Lung microvascular endothelial cell (primary cell): Measurements from ENCODE around the gene VAV1. TPM values are rescaled to one million over a fixed set of nuclear protein-coding genes. Genes with fewer than 3 reads are reported as not detected.
"Not testable (repeated sequence)": the region's sequence is repeated elsewhere in the genome, so short reads cannot be mapped to it uniquely, and the experiment has no call there.

Experiments
- DNase-seq, 2 donors: peaks; one replicate each; pipeline versions ENCODE4 v3.0.0 to v3.0.0-alpha.2; 2010; ENCODE audit warnings: low read depth in 2 of 2
- total RNA-seq: library from RNA; depleted of rRNA; stranded (reverse); fragments of >200 nt; gene quantifications from 2 replicates; pipeline ENCODE4 v1.2.1, GENCODE V29; 2014

The VAV1 gene
- total RNA-seq, 1 donor from 2014 or later = not detected

DNA sequence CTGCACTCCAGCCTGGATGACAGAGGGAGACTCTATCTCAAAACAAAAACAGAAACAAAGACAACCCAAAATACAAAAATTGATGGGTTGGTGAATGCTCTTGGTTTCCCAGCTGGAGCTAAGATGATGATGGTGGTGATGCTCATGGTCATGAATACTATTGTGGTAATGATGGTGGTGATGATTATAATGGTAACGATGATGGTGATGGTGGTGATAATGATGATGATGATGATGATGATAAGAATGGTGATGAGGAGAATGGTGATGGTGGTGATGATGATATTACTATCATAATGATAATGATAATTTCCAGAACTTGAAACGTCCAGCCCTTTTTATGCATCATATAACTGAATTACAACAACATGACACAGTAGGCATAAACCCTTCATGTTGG, 40.1 kb downstream of the VAV1 start:
- no peak for DNase-seq

DNA sequence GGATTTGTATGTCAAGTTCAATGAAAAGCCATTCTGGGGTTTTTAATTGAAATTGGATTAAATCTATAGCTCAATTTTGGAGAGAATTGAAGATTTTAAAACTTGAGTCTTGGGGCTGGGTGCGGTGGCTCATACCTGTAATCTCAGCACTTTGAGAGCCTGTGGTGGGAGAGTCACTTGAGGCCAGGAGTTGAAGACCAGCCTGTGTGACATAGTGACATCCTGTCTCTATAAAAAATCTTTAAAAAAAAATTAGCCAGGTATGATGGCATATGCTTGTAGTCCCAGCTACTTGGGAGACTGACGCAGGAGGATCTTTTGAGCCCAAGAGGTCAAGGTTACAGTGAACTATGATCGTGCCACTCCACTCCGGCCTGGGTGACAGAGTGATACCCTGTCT, 41.2 kb downstream of the VAV1 start:
- DNase-seq = no peak

DNA sequence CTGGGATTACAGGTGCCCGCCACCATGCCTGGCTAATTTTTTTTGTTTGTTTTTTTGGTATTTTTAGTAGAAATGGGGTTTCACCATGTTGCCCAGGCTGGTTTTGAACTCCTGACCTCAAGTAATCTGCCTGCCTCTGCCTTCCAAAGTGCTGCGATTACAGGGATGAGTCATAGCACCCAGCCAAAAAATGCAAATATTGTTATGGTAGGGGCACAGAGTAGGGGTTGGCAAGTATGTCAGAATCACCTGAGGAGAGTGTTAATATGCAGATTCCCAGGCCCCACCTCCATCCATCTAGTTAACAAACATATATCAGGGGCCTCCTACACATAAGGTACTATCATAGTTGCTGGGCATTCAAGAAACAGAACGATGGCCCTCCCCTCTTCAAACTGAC, 44.7 kb downstream of the VAV1 start:
- DNase-seq = no peak

DNA sequence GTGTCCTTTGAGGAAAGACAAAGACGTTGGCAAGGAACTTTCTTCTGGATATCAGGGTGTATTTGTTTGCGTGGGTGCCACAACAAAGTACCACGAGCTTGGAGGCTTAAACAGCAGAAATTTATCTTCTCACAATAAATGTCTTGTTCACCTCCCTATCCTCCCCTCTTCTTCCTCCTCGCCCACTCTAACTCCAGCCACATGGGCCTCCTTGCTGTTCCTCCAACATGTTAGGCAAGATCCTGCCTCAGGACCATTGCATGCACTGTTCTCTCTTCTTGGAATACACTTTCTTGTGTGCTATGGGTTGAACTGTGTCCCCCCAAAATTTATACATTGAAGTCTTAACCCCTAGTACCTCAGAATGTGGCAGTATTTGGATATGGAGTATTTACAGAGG, 45.7 kb downstream of the VAV1 start:
- DNase-seq = no peak

DNA sequence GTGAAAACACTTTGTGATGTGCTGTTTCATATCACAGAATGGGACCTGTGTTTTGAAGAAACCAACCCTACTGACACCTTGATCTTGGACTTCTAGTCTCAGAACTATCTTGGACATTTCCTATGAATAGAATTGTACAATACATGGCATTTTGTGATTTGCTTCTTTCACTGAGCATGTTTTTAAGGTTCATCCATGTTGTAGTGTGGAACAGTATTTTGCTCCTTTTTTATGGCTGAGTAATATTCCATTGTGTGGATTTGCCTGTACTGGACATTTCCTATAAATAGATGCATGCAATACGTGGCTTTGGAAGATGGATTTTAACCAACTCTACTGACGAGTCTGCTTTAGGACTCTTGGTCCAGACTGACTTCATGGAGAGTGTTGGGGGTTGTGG, 46.8 kb downstream of the VAV1 start:
- DNase-seq = no peak

DNA sequence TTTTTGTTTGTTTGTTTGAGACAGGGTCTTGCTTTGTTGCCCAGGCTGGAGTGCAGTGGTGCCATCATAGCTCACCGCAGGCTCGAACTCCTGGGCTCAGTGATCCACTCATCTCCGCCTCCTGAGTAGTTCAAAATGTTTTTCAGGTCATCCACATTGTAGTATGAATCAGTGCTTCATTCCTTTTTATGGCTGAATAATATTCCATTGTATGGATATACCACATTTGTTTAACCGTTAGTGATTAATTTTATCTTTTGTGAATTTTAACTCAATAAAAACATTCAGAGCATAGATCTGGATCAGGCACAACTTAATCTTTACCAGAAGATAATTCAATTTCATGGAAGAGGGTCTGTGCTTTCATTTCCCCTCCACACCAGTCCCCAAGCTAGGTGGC, 47.7 kb downstream of the VAV1 start:
- DNase-seq = no peak

DNA sequence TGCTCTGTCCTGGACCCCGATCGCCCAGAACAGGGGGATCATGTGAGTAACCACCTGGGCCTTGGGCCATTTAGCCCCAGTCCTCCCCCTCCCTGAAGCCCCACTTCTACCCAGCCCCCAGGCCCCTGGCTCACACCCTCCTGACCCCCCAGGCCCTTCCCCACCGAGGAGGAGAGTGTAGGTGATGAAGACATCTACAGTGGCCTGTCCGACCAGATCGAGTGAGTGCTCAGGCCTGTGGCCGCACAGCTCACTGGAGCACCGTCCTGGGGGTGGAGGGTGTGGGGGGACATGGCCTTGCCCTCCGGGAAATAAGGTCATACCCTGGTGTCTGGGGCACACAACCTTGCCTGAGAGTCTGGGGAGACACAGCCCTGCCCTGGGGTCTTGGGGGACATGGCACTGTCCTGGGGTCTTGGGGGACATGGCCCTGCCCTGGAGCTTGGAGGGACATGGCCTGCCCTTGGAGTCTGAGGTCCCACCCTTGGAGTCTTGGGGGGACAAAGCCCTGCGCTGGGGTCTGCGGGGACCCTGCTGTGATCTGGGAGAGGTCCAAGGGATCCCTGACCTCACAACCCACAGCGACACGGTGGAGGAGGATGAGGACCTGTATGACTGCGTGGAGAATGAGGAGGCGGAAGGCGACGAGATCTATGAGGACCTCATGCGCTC, 49.3 kb downstream of the VAV1 start:
- DNase-seq = no peak

DNA sequence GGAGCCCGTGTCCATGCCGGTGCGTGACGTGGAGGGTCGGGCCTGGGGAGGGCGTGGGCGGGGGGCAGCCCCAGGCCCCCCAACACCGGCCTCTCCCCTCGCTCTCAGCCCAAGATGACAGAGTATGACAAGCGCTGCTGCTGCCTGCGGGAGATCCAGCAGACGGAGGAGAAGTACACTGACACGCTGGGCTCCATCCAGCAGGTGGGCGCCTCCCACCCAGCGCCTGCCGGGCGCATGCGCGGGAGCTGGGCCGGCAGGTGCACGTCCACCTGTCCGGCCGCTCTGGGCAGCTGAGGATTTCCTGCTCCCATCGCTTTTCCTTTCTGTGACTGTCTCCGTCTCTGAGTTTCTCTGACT, 49.8 kb downstream of the VAV1 start:
- no peak for DNase-seq

DNA sequence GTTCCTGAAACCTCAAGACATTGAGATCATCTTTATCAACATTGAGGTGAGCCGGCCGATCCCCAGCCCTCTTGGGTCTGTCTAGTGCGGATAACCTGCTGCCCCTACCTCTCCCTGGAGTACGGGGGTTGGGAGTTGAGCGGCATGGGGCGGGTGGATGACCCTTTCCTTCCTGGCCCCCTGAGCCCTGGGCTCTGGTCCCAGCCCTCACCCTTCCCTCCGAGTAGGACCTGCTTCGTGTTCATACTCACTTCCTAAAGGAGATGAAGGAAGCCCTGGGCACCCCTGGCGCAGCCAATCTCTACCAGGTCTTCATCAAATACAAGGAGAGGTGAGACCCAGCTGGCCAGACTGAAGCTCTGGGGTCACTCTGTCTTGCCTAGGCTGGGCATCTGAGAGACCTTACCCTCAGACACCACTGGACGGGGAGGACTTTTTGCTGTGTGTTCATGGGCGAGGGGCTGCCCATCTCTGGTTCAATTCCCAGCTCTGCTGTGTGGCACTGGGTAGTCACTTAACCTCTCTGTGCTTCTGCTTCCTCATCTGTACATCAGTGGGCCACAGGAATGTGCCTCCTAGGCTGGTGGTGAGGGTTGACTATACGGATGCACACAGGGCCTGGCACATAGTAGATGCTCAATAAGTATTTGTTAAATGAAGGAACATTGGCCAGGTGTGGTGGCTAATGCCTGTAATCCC, 52.7 kb downstream of the VAV1 start:
- no peak for DNase-seq

DNA sequence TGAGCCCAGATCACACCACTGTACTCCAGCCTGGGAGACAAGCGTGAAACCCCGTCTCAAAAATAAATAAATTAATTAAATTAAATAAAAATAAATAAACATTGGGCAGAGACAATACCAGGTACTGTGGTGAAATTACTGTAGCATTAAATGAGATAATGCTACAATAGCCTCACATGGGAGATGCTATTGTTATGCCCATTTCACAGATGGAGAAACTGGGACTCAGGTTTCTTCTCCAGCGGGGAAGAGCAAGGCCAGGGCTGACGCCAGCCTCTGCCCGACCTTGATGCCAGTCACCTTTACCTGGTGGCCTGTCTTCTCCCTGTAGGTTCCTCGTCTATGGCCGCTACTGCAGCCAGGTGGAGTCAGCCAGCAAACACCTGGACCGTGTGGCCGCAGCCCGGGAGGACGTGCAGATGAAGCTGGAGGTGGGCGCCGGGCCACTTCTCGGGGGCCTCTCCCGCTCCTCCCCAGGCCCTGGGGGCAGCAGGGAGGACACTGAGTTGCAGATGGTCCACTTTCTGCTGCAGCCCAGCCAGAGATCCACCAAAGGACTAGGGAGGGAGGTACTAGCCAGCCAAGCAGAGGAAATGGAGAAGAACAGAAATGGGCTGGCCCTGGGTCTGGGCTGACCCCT, 53.9 kb downstream of the VAV1 start:
- no peak for DNase-seq

DNA sequence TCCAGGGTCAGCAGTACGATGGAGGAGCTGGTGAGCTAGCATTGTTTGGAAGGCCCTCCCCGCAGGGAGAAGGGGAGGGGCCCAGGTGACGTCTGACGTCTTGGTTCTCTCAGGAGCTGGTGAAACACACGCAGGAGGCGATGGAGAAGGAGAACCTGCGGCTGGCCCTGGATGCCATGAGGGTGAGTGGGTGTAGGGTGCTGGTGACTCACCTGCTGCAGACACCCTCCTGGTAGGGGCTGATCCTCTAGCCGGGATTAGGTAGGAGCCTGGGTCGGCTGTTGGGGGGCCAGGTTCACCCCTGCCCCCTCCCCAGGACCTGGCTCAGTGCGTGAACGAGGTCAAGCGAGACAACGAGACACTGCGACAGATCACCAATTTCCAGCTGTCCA, 55.8 kb downstream of the VAV1 start:
- DNase-seq = no peak

DNA sequence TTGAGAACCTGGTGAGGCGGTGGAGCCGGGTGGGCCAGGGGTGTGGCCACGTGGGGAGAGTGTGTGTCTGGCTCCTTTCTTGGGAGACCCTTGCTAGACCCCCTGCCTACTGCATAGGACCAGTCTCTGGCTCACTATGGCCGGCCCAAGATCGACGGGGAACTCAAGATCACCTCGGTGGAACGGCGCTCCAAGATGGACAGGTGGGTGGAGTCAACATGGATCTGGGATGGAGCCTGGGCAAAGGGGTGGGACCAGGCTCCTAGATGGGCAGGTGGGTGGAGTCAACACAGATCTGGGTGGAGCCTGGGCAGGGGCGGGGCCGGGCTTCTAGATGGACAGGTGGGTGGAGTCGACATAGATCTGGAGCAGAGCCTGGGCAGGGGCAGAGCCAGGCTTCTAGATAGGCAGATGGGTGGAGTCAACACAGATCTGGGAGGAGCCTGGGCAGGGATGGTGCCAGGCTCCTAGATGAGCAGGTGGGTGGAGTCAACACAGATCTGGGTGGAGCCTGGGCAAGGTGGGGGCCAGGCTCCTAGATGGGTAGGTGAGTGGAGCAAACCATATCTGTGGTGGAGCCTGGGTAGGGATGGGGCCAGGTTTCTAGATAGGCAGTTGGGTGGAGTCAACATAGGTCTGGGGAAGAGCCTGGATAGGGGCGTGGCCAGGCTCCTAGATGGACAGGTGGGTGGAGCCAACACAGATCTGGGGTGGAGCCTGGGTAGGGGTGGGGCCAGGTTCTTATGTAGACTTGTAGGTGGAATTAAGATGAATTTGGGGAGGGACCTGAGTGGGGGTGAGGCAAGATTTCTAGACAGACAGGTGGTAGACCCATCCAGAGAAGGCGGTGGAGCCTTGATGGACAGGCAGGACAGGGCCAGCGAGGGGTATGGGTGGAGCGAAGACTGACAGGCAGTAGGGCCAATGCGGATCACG, 56.5 kb downstream of the VAV1 start:
- DNase-seq = peak in 1 of 2 donors; percentile 5

DNA sequence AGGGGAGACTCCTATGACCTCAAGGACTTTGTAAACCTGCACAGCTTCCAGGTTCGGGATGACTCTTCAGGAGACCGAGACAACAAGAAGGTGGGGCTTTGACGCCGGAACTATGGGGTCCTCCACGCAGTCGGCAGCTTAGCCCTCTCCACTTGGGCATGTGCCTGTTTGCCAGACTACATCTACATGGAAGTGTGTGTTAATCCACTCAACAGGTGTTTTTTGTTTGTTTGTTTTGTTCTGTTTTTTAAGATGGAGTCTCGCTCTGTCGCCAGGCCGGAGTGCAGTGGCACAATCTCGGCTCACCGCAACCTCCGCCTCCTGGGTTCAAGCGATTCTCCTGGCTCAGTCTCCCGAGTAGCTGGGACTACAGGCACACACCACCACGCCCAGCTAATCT, 57.3 kb downstream of the VAV1 start:
- DNase-seq = not testable (repeated sequence)

DNA sequence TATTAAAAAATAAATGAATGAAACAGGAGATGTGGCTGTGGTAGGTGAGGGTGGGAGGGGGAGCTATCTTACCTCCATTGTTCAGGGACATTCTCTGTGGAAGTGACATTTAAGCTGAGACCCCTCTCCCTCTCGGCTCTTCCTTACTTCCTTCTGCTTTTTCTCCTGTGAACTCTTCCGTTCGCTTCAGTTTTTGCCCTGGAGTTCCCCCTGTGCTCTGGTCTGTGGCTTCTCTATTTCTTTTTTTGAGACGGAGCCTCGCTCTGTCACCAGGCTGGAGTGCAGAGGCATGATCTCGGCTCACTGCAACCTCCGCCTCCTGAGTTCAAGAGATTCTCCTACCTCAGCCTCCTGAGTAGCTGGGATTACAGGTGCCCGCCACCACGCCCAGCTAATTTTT, 58.6 kb downstream of the VAV1 start:
- DNase-seq = not testable (repeated sequence)

DNA sequence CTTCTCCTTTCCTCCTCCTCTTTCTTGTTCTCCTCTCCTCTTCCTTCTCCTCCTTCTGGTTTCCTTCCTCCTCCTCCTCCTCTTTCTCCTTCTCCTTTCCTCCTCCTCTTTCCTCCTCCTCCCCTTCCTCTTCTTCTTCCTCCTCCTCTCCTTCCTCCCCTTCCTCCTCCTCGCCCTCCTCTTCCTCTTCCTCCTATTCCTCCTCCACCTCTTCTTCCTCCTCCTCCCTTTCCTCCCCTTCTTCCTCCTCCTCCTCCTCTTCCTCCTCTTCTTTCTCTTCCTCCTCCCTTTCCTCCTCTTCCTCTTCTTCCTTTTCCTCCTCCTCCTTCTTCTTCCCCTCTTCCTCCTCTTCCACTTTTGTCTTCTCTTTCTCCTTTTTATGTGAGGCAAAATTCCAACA, 59.9 kb downstream of the VAV1 start:
- no peak for DNase-seq

DNA sequence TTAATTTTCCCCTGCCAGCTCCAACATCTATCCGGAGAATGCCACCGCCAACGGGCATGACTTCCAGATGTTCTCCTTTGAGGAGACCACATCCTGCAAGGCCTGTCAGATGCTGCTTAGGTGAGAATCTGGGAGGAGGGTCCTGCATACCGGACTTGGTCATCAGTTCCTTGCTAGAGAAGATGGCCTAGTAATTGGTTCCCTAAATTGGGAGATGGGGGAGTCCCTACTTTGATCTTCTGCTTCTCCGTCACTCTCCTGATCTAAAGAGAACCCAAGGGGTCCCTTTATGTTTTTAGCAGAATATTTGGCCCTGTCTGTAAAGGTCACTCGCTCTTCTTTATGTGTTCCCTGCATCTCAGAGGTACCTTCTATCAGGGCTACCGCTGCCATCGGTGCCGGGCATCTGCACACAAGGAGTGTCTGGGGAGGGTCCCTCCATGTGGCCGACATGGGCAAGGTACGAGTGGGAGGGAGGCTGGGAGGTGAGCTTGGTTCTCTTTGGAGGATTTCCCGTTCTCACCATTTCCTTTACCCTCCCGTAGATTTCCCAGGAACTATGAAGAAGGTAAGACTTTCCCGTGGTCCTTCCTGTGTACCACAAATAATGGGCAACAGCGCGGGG, 60.8 kb downstream of the VAV1 start:
- DNase-seq = no peak

DNA sequence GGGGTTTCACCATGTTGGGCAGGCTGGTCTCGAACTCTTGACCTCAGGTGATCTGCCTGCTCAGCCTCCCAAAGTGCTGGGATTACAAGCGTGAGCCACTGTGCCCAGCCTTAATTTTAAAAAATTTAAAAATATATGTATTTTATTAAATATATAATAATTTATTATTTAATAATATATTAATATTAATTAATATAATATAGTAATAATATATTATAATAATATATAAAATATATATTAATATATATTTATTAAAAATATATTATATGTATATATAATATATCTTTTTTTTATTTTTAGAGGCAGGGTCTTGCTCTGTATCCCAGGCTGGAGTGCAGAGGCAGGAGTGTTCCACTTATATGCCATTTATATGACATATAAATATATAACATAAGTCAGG, 61.9 kb downstream of the VAV1 start:
- no peak for DNase-seq

DNA sequence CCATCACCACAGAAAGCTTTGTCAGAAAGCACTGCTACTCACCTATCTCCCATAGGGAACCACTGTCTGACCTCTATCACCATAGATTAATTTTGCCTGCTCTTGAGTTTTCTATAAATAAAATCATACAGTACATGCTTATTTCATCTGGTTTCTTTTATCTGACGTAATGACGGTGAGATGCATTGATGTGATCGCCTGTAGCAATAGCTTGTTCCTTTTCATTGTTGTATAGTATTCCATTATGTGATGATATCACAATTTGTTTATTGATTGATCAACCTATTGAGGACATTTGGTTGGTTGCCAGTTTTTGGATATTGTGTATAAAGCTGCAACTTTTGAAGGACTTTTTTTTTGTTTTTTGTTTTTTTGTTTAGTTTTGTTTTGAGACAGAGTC, 63.0 kb downstream of the VAV1 start:
- no peak for DNase-seq

DNA sequence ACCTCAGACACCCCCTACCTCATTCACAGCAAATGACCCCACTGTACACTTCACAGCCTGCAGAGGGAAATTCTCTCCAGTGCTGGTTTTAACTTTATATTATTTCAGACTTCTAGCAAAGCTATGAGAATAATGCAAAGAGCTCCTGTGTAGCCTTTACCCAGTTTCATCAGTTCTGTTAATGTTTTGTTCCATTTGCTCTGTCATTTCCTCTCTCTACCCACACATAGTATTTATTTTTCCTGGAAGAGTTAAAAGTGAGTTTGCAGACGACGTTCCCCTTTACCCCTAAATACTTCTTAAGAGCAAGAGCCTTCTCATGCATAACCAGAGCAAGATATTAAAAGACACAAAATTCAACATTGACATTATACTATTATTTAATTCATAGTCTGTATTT, 65.0 kb downstream of the VAV1 start:
- DNase-seq = no peak

DNA sequence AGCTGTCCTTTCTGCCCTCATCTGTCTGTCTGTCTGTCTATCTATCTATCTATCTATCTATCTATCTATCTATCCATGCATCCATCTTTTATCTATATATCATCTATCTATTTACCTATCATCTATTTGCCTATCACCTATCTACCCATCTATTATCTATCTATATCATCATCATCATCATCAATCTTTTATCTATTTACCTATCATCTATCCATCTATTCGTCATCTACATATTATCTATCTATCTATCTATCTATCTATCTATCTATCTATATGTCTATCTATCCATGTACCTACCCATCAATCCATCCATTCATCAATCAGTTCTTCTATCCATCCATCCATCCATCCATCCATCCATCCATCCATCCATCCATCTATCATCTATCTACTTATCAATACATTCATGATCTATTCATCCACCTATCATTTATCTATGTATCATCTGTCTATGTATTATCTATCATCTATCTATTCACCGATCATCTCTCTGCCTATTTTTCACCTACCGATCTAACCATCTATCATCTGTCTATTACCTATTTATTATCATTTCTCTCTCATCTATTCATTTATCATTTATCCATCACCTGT, 65.7 kb downstream of the VAV1 start:
- DNase-seq = no peak
